IPS DF 4.7 (cell line): ENCODE results near the gene LMOD3.

ENCODE experiments used
- DNase-seq: peaks from one replicate; pipeline ENCODE4 v3.0.0-alpha.2; 2013; ENCODE audit warnings: low spot score; ENCODE audit errors: extremely low read depth

Gene LMOD3

GRCh38 chr3:69122403-69122802, at the start of gene LMOD3:
LMOD3 (minus strand) TSS chr3:69122595; CDS start chr3:69122386, 209 bp downstream.
- no peak for DNase-seq

- no peak for DNase-seq
These were observed 49.7 kb upstream of the LMOD3 start for GRCh38 chr3:69172058-69172457.

GRCh38 chr3:69166446-69166845, 44.1 kb upstream of the LMOD3 start:
- no peak for DNase-seq

- no peak for DNase-seq
These were observed 43.3 kb upstream of the LMOD3 start for GRCh38 chr3:69165744-69166143.

- DNase-seq, result no peak
These were observed 41.9 kb upstream of the LMOD3 start for GRCh38 chr3:69164296-69164695.

GRCh38 chr3:69162308-69162980, 40.0 kb upstream of the LMOD3 start:
- DNase-seq, result no peak

GRCh38 chr3:69161587-69162307, 39.4 kb upstream of the LMOD3 start:
- no peak for DNase-seq

GRCh38 chr3:69160525-69160924, 38.1 kb upstream of the LMOD3 start:
- DNase-seq, result no peak

GRCh38 chr3:69160107-69160506, 37.7 kb upstream of the LMOD3 start:
- no peak for DNase-seq

- no peak for DNase-seq
These were observed 27.2 kb upstream of the LMOD3 start for GRCh38 chr3:69149586-69149985.

GRCh38 chr3:69145688-69146087, 23.3 kb upstream of the LMOD3 start:
- no peak for DNase-seq

- DNase-seq, result no peak
These were observed 22.3 kb upstream of the LMOD3 start for GRCh38 chr3:69144631-69145245.

- DNase-seq, result no peak
These were observed 21.2 kb upstream of the LMOD3 start for GRCh38 chr3:69143612-69144011.

GRCh38 chr3:69142797-69143454, 20.5 kb upstream of the LMOD3 start:
- no peak for DNase-seq

GRCh38 chr3:69142090-69142489, 19.7 kb upstream of the LMOD3 start:
- DNase-seq, result no peak

- no peak for DNase-seq
These were observed 18.9 kb upstream of the LMOD3 start for GRCh38 chr3:69141313-69141712.

GRCh38 chr3:69137412-69137811, 15.0 kb upstream of the LMOD3 start:
- DNase-seq, result no peak

GRCh38 chr3:69137005-69137404, 14.6 kb upstream of the LMOD3 start:
- no peak for DNase-seq

GRCh38 chr3:69130689-69131088, 8.3 kb upstream of the LMOD3 start:
- no peak for DNase-seq

- no peak for DNase-seq
These were observed 7.1 kb upstream of the LMOD3 start for GRCh38 chr3:69129531-69129930.

GRCh38 chr3:69128509-69128908, 6.1 kb upstream of the LMOD3 start:
- no peak for DNase-seq

- DNase-seq, result no peak
These were observed 4.6 kb upstream of the LMOD3 start for GRCh38 chr3:69126999-69127398.
